ENCODE data around the gene SGMS2.
A peak's percentile ranks its signal among the peaks of the same experiment; 100 is the strongest.

The SGMS2 gene

GRCh38 chr4:107828315-107829090, 3.8 kb downstream of the SGMS2 start:
- DNase-seq (ENCODE audit: low spot score), result no peak

DNA sequence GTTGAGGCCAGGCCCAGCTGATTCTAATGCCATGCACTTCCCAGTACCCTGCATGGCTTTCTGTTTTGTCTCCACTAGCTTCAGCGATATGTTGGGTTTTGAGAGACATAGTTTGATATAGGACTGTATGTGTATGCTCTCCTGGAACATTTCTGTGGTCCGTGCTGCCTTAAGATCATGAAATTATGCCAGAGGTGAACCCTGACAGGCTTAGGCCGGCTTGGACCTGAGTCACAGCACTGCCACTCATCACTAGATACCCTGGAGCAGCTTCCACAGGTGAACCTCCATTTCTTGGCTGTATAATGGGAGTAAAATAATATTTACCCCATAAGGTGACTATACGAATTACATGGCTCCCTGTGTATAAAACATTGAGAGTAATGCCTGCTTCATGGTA, 6.4 kb downstream of the SGMS2 start:
- no peak for DNase-seq (ENCODE audit: low spot score)

DNA sequence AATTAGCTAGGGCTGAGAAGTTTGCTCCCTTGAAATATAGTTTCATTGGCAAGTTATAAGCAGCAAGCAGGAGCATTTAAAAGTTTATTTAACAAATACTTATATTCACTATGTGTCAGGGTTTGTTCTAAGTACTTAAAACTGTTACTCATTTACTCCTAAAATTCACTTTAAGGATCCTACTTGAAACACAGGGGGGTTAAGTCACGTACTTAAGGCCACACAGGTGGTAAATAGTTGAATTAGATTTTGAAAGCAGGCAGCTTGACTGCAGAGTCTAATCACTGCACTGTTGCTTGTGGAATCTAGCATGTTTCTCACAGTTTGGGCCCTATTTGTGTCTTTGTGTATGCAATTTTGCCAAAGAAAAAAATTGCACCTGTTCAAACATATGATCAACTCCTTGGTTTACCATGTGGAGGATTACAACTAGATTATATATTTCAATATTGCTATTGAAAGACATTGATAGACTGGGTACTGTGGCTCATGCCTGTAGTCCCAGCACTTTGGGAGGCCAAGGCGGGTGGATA, 7.6 kb downstream of the SGMS2 start:
- no peak for DNase-seq (ENCODE audit: low spot score)

DNA sequence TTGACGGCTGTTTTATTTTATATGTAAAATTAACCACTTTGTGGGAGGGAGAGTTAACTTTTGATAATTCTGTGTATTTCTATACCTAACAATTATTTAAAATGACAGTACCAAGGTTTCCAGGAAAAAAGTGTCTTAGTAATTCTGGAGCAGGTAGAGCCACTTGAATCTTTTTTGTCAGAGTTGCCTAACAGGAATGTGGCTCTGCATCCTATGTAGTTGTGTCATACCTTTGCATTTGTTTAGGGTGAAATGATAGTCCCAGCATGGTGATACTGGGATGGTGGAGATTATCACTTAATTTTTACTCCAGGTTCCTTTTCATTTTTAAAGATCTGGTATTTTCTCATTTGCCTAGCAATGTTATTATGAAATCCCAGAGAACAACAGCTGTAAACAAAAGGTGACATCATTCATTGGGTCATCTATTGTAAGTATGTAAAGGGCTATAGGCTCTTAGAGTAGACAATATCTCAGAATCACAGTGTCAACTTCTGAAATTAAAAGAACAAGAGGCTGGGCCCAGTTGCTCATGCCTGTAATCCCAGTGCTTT, 9.6 kb downstream of the SGMS2 start:
- no peak for DNase-seq (ENCODE audit: low spot score)

GRCh38 chr4:107835406-107835805, 10.7 kb downstream of the SGMS2 start:
- DNase-seq (ENCODE audit: low spot score), result no peak

GRCh38 chr4:107837317-107837716, 12.6 kb downstream of the SGMS2 start:
- DNase-seq (ENCODE audit: low spot score), result no peak

- no peak for DNase-seq (ENCODE audit: low spot score)
Observed at GRCh38 chr4:107837776-107838618, 13.3 kb downstream of the SGMS2 start.

- DNase-seq (ENCODE audit: low spot score), result no peak
Observed at GRCh38 chr4:107838861-107839565, 14.3 kb downstream of the SGMS2 start.

DNA sequence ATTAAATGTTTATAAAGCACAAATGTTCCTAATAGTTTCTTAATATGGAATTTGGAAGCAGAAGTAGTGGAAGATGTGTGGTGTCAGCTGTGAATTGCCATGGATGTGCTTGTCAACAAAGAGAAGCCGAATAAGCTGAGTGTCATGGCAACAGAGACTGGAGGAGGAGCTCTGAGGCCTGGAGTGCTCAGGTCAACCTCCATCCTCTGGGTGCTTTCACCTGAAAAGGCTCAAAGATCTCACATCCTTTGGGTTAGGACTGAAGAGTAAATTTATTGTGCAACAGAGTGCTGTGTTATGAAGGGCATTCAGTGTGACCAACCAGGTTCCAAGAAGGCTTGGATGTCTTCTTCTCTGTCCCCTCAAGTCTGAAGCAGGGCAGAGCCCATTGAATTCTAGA, 18.7 kb downstream of the SGMS2 start:
- DNase-seq (ENCODE audit: low spot score), result no peak

DNA sequence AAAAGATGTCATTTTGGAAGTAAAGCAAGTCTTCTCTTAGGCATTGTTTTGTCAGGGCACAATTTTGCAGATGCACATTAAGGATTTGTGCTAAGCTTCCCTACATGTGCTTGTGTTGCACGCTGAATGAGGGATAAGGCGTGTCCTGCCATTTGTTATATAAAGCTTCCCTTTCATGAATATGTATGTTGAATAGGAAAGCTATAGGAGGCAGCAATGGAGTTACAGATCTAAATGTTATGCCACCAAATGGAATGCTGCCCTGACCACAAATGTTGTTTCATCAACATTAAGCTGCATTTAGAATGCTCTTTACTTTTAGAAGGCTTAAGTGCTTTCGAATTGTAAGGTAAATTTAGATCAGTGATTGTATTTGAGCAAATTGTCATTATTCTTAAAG, 20.9 kb downstream of the SGMS2 start:
- DNase-seq (ENCODE audit: low spot score), result no peak

DNA sequence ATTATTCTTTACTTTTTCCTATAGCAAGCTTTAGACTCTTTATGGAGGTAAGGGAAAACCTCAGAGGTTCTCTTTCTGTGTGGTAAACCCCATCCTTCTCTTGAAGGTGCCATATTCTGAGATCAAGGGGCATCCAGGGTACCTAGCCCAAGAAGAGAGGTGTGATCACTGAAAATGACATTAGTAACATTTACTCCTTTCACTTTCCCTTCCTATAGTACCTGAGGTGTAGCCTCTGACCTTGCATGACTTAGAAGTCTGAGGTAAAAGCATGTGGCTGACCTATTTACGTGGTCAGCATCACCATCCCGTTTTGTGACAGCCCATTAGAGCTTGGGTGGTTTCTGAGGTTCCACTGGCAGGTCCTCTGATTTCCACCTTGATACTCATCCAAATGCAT, 25.7 kb downstream of the SGMS2 start:
- DNase-seq (ENCODE audit: low spot score), result no peak

GRCh38 chr4:107853444-107854355, 29.0 kb downstream of the SGMS2 start:
- no peak for DNase-seq (ENCODE audit: low spot score)

DNA sequence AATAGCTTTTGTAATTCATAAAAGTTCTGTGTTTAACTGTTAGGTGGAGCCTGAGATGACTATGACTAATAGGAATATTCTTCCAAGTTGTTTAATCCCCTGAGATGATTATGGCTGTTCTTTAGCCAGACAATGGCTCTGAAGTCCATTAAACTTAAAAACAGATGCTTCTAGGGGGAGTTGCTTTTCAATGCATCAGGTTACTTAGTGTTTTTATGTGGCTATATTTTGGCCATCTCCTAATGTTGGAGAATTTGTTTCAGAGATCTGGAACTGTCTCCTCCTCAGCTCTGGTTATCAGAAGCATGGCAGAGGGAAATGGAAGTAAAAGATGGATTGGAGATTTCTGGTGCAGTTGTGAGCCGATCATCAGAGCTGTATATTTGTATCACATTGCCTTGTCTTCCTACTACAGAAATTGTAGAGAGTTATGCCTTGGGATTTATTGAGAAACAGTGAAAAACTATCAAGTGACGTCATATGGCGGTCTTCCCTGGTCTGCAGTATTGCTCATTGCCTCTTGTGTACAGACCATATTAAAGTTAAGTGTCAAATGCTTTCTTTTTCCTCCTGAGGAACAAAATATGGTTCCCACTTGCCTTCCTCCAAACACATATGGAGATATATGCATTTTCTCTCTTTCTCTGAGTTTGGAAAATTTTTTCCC, 29.8 kb downstream of the SGMS2 start:
- no peak for DNase-seq (ENCODE audit: low spot score)

GRCh38 chr4:107855723-107856122, 31.0 kb downstream of the SGMS2 start:
- DNase-seq (ENCODE audit: low spot score), result no peak

- DNase-seq (ENCODE audit: low spot score), result no peak
Observed at GRCh38 chr4:107856901-107857300, 32.2 kb downstream of the SGMS2 start.

DNA sequence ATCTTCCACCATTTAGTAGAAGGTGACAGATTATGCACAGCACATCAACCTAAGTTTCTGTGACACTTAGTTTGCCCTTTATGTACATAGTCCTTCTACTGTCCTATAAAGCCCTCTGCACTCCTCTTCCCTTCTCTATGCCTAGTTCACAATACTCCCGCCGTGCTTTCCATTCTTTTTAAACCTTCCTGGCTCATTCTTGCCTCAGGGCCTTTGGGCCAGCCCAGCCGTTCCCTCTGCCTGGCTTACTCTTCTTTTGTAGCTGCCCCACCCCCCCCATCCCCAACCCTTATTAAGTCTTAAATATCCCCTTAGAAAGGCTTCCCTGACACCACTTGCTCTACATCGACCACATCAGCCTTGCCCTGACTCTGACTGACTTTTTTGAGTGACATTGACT, 33.0 kb downstream of the SGMS2 start:
- no peak for DNase-seq (ENCODE audit: low spot score)

GRCh38 chr4:107858158-107858742, 33.5 kb downstream of the SGMS2 start:
- no peak for DNase-seq (ENCODE audit: low spot score)

GRCh38 chr4:107862658-107863057, 37.9 kb downstream of the SGMS2 start:
- no peak for DNase-seq (ENCODE audit: low spot score)

DNA sequence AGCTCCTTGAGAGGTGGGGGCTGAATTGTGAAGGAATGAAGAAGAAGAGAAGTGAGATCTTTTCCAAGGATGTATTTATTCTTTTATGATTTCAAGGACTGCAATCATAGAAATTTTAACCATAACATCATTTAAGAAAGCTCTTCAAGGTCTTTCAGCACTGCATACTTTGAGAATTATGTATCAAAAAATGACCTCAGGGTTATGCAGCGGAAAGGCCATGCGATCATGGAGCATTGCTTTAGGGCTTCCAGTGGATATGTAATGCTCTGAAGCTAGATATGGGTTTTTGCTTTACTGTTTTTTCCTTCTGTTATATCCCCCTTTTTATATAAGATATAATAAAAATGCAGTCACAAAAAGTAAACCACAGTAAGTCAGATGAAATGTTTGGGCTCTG, 38.7 kb downstream of the SGMS2 start:
- DNase-seq (ENCODE audit: low spot score), result no peak

GRCh38 chr4:107863850-107864371, 39.2 kb downstream of the SGMS2 start:
- peak; percentile 21 for DNase-seq (ENCODE audit: low spot score)

Measured in iPS-NIHi11 (cell line).